Middle frontal gyrus (tissue), 1 donor: ENCODE measurements around the gene CGREF1.
"Not testable (repeated sequence)": the region's sequence is repeated elsewhere in the genome, so short reads cannot be mapped to it uniquely, and the experiment has no call there.

ENCODE experiments used
- DNase-seq: peaks from one replicate; pipeline ENCODE4 v3.0.0-alpha.2; 2015; ENCODE audit warnings: low spot score; ENCODE audit errors: extremely low spot score

CGREF1 gene

DNA sequence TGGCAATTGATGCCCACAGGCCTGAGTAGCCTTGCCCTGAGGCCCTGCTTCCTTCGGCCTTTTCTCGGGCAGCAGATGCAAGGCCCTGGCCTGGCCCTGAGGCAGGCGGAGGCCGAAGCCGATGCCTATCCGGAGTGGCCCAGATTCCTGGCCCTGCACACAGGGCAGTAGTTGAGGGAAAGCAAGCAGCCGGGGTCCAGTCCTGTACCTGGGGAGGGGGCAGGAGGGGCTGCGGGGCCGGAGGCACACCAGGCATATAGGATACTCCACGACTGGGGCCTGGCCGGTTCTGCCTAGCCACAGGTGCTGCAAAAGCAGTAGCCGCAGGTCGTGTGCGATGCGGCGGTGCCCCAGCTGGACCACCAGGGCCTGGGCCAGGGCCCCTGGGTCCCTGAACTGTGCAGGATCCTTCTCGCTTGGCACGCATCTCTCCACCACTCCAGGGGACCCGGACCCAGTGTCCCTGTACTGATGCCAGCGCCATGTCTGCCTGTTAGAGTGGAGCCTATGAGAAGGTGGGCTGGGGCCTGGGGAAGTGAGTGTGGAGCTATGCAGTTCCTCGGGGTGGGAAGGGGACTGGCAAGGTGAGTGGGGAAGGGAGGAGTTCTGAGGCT is 18.5 kb upstream of the CGREF1 start:
- no peak for DNase-seq

- DNase-seq: no peak
Measured at GRCh38 chr2:27136751-27137150, 17.8 kb upstream of the CGREF1 start.

- no peak for DNase-seq
Measured at GRCh38 chr2:27135478-27135955, 16.6 kb upstream of the CGREF1 start.

DNA sequence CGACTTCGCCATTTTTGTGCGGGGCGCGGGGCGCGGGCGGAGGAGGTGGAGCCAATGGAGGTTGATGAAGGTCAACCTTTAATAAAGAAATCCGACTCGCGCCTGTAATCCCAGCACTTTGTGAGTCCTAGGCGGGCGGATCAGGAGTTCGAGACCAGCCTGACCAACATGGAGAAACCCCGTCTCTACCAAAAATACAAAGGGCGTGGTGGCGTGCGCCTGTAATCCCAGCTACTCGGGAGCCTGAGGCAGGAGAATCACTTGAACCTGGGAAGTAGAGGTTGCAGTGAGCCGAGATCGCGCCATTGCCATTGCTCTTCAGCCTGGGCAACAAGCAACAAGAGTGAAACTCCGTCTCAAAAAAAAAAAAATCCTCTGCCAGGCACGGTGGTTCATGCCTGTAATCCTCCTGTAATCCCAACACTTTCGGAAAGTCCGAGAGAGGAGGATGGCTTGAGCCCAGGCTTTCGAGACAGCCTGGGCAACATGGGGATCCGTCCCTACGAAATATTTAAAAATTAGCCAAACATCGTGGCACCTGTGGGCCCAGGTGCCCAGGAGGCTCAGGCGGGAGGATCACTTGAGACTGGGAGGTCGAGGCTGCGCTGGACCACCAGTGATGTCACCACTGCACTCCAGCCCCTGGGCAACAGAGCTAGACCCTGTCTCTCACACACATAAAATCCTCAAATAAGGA is 16.0 kb upstream of the CGREF1 start:
- no peak for DNase-seq

DNA sequence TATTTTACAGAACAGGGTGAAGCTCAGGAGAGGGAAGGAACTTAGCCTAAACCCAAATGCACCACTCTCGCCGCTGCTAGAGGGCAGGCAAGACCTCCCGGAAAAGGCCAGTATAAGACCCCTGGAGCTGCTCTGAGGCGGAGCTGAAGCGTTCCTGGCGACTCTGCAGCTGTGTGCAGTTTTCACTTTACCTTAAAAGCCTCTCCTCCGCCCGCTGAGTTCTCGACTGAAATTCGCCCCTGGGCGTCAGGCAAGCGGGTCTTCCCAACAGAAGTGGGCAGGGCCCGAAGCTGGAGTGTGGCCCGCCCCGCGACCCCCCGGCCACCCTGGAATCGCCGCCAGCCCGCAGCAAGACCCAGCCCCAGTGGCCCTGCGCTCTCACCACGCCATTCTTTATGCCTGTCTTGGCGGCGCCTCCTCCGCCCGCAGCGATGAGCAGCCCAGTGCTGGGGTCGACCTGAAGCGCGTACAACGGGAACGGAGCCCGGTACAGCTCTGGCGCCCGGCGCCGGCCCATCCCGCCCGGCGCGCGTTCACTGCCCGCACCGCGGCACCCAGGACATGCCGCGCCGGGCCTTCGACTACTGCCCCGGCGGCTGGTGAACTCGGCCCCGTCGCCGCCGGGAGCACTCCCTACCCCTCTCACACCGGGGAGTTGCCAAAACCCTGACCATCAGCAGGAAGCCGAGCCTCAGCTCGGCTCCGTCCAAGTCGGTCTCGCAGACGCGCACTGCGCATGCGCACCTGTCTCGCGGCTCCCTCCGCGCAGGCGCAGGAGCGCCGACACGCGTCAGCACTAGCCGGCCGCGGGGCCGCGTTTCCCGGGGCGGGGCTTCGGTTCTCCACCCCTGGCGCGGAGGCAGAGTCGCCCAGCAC is 15.2 kb upstream of the CGREF1 start, which contains the start of gene PREB:
Gene PREB, minus strand, starts transcription at position 732 of the 876 bp plus-strand sequence. Its CDS starts 215 bp downstream, at position 517.
- peak; percentile 97 for DNase-seq

GRCh38 chr2:27133195-27133875 is 14.4 kb upstream of the CGREF1 start:
- no peak for DNase-seq

DNA sequence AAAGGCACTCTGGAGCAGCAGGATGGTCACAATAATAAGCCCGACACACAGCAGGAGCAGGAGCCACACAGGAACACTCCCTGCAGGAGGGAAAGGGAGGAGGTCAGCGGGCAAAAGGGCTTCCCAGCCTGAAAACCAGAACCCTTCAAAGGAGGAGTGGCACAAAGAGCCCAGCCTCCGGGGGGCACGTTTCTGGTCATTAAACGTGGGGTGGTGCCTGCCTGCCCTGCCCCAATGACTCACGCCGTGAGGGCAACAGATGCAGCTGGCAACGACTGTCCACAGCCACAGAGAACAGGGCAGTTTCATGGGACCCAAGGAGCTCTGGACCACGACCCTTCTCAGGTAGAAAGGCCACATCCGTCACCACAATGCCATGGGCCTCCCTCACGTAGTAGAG is 12.5 kb upstream of the CGREF1 start:
- no peak for DNase-seq

GRCh38 chr2:27130396-27130795 is 11.5 kb upstream of the CGREF1 start:
- DNase-seq: no peak

DNA sequence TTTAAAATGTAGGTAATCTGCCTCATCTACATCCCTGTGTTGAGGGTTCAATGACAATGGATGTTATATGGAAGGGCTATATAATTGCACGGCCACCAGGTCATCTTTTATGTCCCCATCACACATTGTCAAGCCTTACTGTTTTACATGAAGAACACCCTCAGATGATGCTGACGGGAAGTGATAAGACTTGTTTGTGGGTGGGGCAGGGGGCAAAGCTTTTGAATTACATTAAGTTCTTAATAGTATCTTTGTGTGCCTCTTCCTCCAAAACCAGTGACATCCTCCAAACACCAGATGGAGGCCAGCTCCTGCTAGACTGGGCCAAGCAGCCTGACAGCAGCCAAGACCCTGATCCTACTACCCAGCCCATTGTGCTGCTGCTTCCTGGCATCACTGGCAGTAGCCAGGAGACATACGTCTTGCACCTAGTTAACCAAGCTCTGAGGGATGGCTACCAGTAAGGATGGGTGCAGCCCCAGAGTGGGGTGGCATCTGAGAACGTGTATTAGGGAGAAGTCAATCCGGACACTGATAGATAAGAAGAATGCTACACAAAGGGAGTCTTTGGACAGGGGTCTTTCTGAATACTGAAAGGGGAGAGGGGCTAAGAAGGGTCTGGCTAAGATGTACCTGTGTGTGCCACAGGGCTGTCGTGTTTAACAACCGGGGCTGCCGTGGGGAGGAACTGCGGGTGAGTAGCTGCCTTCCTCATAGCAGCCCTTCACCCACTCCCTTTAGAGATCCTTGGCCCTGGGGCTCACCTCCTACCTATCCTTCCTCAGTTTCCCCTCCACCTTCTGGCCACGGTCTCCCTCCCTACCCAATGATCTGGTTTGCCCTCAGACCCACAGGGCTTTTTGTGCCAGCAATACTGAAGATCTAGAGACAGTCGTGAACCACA is 10.0 kb upstream of the CGREF1 start:
- DNase-seq: no peak

- no peak for DNase-seq
Measured at GRCh38 chr2:27127883-27128667, 9.1 kb upstream of the CGREF1 start.

GRCh38 chr2:27126252-27126710 is 7.4 kb upstream of the CGREF1 start:
- no peak for DNase-seq

- no peak for DNase-seq
Measured at GRCh38 chr2:27125104-27125503, 6.2 kb upstream of the CGREF1 start.

- no peak for DNase-seq
Measured at GRCh38 chr2:27123302-27124150, 4.6 kb upstream of the CGREF1 start, which contains the start of gene ABHD1. ABHD1 (plus strand) TSS chr2:27123815; CDS start chr2:27123949, 134 bp downstream.

DNA sequence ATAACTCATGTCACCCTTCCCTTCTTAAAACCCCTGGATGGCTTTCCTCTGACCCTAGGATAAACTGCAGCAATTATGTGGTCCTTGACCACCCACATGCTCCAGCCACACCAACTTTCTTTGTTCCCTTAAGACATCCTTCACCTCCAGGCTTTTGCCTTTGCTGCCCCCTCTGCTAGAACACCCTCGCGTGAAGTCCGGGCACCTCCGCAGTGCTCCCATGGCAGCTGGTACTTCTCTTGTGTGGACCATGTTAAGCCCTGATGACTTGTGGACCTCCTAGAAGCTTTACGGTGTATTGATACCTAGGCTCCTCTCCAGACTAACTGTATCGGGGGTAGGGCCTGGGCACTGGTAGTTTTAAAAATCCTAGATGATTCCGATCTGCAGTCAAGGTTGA is 3.9 kb upstream of the CGREF1 start:
- no peak for DNase-seq

DNA sequence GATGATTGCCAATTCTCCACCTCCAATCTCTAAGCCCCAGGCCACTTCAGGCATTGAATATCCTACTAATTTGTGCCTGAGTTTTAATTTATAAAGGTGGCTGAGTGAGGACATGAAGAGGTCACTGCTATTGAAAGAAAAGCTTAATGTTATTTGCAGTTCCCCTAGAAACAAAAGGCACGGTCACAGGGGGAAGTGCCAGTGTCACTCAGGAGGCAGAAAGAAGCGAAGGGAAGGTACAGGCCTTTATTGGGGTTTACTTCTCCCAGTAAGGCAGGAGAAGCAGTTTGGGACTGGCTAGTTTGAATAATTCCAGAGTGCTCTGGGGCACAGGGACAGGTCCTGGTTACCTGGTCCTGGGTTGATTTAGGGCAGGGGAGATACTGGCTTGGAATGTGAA is 3.0 kb upstream of the CGREF1 start:
- DNase-seq: no peak

DNA sequence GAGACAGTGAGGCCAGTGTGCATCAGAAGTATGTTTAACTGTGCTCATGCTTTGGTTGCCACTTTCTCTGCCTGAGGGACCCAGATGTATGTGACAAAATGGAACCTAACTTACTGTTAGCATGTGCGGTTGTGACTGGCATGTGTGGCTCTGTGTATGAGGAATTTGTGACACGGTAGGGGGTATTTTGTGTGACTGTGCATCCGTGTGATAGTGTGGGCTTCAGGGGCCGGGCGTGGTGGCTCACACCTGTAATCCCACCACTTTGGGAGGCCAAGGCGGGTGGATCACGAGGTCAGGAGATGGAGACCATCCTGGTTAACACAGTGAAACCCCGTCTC is 372 bp upstream of the CGREF1 start:
- not testable (repeated sequence) for DNase-seq

- no peak for DNase-seq
Measured at GRCh38 chr2:27117995-27118524, 868 bp downstream of the CGREF1 start.

DNA sequence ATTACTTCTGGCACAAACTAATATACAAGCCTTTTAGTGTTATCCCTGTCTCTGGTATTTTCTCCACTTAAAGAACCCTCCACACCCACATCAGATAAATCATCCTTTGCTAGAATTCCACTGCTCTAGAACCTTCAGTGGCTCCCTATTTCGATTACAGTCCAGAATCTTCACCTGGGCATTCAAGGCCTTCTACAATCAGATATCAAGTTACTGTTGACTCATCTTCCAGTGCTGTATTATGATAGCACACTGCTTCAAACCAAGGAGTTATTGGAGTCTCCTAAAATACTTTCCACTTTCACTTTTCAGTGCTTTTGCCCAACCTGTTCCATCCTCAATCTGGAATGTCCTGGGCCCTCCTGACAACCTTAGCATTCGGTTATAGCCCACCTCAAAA is 3.4 kb downstream of the CGREF1 start:
- DNase-seq: no peak
